ENCODE data around the gene ACAA1. TPM values are rescaled to one million over a fixed set of nuclear protein-coding genes. Genes with fewer than 3 reads are reported as not detected.

Gene ACAA1
- total and polyA plus RNA-seq, 2 of the 13 experiments (the other 11 are each of a cell fraction or from before 2014, with no cell fraction given) = 60.8 to 188 TPM

DNA sequence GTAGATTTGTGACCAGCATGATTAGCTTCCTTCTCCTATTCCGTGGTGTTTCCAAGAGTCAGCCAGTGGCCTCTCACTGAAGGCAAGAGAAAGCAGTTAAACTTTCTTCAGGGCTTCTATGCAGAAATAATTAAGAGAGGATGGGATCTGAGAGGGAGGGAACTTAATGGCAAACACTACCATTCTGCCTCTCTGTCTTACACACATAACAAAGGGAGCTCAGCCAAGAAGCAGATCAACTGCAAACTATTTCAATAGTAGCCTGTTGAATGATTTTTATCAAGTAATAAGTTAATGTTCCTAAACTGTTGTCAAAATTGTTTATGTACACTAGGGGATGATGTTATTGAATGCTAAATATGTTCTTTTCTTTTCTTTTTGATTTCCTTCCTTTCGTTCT lies 40.3 kb upstream of the ACAA1 start:
- Histone ChIP-seq H3K4me1 (ENCODE audit: insufficient read depth, low read length) (peaks cover 6% of the 10 kb centered on the region; the same call in 1 of the 2 replicates), H3K36me3 (replicated peaks in 1 of 2; ENCODE audit: control insufficient read depth in 1 of 2, insufficient read depth in 2 of 2, low read length in 2 of 2) (0 out of 5 replicates have a peak, but pooled peaks cover 2 to 7% of the 10 kb centered on the region in 2 experiments), H2AFZ (ENCODE audit: low read length) (no peak overlapping the region), H4K20me1 (ENCODE audit: insufficient read depth, low read length) (peaks cover 20% of the 10 kb centered on the region), H3K79me2 (ENCODE audit: insufficient read depth, low read length) (peaks cover 86% of the 10 kb centered on the region), H3K9ac (ENCODE audit: insufficient read depth, low read depth, low read length) (no peak overlapping the region), H3K27me3 (ENCODE audit: control insufficient read depth in 1 of 2, insufficient read depth in 2 of 2, low read length in 2 of 2) (no peaks in the 10 kb centered on the region), H3K4me2 (ENCODE audit: low read depth, low read length) (no peak overlapping the region), H3K4me3 (replicated peaks in 1 of 3; ENCODE audit: insufficient read depth in 1 of 3, low read depth in 2 of 3, low read length in 3 of 3) (no peak overlapping the region), H3K27ac (ENCODE audit: extremely low read length, insufficient read depth, low read length) (no peak overlapping the region), H3K9me3 (ENCODE audit: low read length) (no peaks in the 10 kb centered on the region)
- CTCF ChIA-PET (ENCODE audit: low intra/inter-chr PET ratio, low total read pairs) = no interaction called here
- in situ Hi-C loops (cut with HindIII; ENCODE audit: extremely low pct_ligation_motif_present, low pct_unique_long_range_greater_than_20kb) = no loop called here
- WGBS (ENCODE audit: low lambda C conversion rate) = 88% methylated on average over 2 of the region's 2 CpGs
- BruUV-seq (replicated peaks) = no TSS peak
- intact Hi-C loops (cut with micrococcal nuclease; ENCODE audit: unreplicated experiment) = no loop called here
- DNase-seq (ENCODE audit: low spot score) = no peak
- POLR2A ChIA-PET = no interaction called here
- ATAC-seq = no peak
- no peak for FAIRE-seq
- TF ChIP-seq ZNF17 (CRISPR knock-in tag; IDR thresholded peaks at IDR 0.05) = no peak
- no peak for TF ChIP-seq GTF2F1 (IDR thresholded peaks at IDR 0.05; ENCODE audit: low read length)
- TF ChIP-seq ZNF670 (CRISPR knock-in tag; IDR thresholded peaks at IDR 0.05; ENCODE audit: borderline replicate concordance) = no peak
- no peak for TF ChIP-seq GTF3A (CRISPR knock-in tag; conservative IDR thresholded peaks at IDR 0.05)
- no peak for TF ChIP-seq ZNF609 (CRISPR knock-in tag; IDR thresholded peaks at IDR 0.05; ENCODE audit: borderline replicate concordance)
- no peak for TF ChIP-seq ARID4A (CRISPR knock-in tag; IDR thresholded peaks at IDR 0.05; ENCODE audit: borderline replicate concordance)
- TF ChIP-seq ZNF772 (CRISPR knock-in tag; IDR thresholded peaks at IDR 0.05) = no peak
- TF ChIP-seq ZNF337 (CRISPR knock-in tag; IDR thresholded peaks at IDR 0.05; ENCODE audit: borderline replicate concordance, low read depth) = no peak
- no peak for TF ChIP-seq BRCA1 (CRISPR knock-in tag; IDR thresholded peaks at IDR 0.05)
- TF ChIP-seq FOSL2 (CRISPR knock-in tag; IDR thresholded peaks at IDR 0.05) = no peak
- TF ChIP-seq ZNF790 (CRISPR knock-in tag; IDR thresholded peaks at IDR 0.05; ENCODE audit: borderline replicate concordance) = no peak
- TF ChIP-seq GATAD2A (CRISPR knock-in tag; IDR thresholded peaks at IDR 0.05) = no peak
- no peak for TF ChIP-seq REL (CRISPR knock-in tag; conservative IDR thresholded peaks at IDR 0.05)
- no peak for TF ChIP-seq HHEX (CRISPR knock-in tag; IDR thresholded peaks at IDR 0.05)
- TF ChIP-seq FOXP4 (CRISPR knock-in tag; IDR thresholded peaks at IDR 0.05) = no peak
- TF ChIP-seq RFX3 (CRISPR knock-in tag; IDR thresholded peaks at IDR 0.05) = no peak
